ENCODE results near the gene MDK. TPM values are rescaled to one million over a fixed set of nuclear protein-coding genes. Genes with fewer than 3 reads are reported as not detected.

The MDK gene
- total RNA-seq, 2 experiments from 2014 or later, result 5.5 to 6.5 TPM

- Mint-ChIP-seq H3K4me1 (ENCODE audit: low read depth) (peaks cover 34% of the 10 kb centered on the region), H3K36me3 (ENCODE audit: low read depth) (no peaks in the 10 kb centered on the region), H3K27me3 (peaks cover 65% of the 10 kb centered on the region), H3K9me3 (no peaks in the 10 kb centered on the region), H3K4me3 (no peak overlapping the region), H3K27ac (no peak overlapping the region)
- ATAC-seq (ENCODE audit: poor library complexity) (no peak), DNase-seq (peak in 1 of 14 experiments; percentile 21)
- H3K4me3 ChIP-seq (ENCODE audit: low read length), result no peak overlapping the region
- ChIA-PET POLR2A (interaction anchor here (1.1 kb wide), 1 partner anchor 9 kb away, joined by 3 read pairs; the partner anchor contains the start of gene MDK), CTCF (no interaction called here)
- peaks cover 0 to 32% of the 10 kb centered on the region in 2 experiments for H3K9me3 ChIP-seq (ENCODE audit: control insufficient read depth in 1 of 2, insufficient read depth in 1 of 2, low read length in 2 of 2)
- H3K36me3 ChIP-seq (ENCODE audit: insufficient read depth, low read length), result no peaks in the 10 kb centered on the region
- peaks cover 47% of the 10 kb centered on the region for H3K4me1 ChIP-seq (ENCODE audit: insufficient read depth, low read length)
- H3K27ac ChIP-seq (ENCODE audit: low read depth in 1 of 2, low read length in 2 of 2), result no peak overlapping the region
- TF ChIP-seq CTCF (IDR thresholded peaks at IDR 0.05), result no peak
- H3K27me3 ChIP-seq (ENCODE audit: control insufficient read depth in 1 of 2, insufficient read depth in 2 of 2, low read length in 2 of 2), result peaks cover 54 to 64% of the 10 kb centered on the region in 2 experiments
- intact Hi-C loops (cut with DNase I, micrococcal nuclease), result loop anchor here in 1 of 2 experiments (5.0 kb wide), 2 partner anchors 147 to 503 kb away; partner anchors contain the start of gene MAPK8IP1
Observed at GRCh38 chr11:46390331-46391171, 9.1 kb downstream of the MDK start.

DNA sequence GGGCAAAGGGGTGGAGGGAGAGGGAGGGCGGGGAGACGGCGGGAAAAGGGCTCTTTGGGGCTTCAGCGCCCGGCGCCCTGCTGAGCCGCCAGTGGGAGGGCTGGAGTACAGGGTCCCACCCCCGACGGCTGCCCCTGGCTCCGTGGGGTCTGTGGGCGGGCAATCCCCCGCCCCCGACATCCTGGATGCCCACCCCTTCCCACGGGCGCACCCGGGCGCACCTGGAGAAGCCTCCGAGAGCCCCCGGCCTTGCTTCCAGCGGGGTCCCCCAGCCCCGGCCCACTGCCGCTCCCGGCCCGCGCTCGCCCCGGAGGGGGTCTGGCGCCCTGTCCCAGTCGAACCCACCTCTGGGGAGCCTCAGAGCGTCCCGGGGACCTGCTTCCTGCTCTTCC is 9.7 kb downstream of the MDK start:
- H3K36me3 Mint-ChIP-seq (ENCODE audit: low read depth), result no peaks in the 10 kb centered on the region
- peaks cover 34% of the 10 kb centered on the region for H3K4me1 Mint-ChIP-seq (ENCODE audit: low read depth)
- H3K27me3 Mint-ChIP-seq, result peaks cover 60% of the 10 kb centered on the region
- no peaks in the 10 kb centered on the region for H3K9me3 Mint-ChIP-seq
- H3K4me3 Mint-ChIP-seq, result no peak overlapping the region
- H3K27ac ChIP-seq (ENCODE audit: low read depth in 1 of 2, low read length in 2 of 2), result no peak overlapping the region
- intact Hi-C loops (cut with DNase I, micrococcal nuclease), result loop anchor here in 1 of 2 experiments (5.0 kb wide), 2 partner anchors 146 to 504 kb away; partner anchors contain the start of gene MAPK8IP1
- ChIA-PET CTCF (no interaction called here), POLR2A (interaction anchor here (1.1 kb wide), 1 partner anchor 10 kb away, joined by 3 read pairs; the partner anchor contains the start of gene MDK)
- peaks cover 51 to 64% of the 10 kb centered on the region in 2 experiments for H3K27me3 ChIP-seq (ENCODE audit: control insufficient read depth in 1 of 2, insufficient read depth in 2 of 2, low read length in 2 of 2)
- H3K4me1 ChIP-seq (ENCODE audit: insufficient read depth, low read length), result peaks cover 47% of the 10 kb centered on the region
- peaks cover 0 to 28% of the 10 kb centered on the region in 2 experiments for H3K9me3 ChIP-seq (ENCODE audit: control insufficient read depth in 1 of 2, insufficient read depth in 1 of 2, low read length in 2 of 2)
- DNase-seq (peak in 1 of 14 experiments; percentile 25), ATAC-seq (ENCODE audit: poor library complexity) (no peak)
- no peak overlapping the region for H3K27ac Mint-ChIP-seq
- no peak overlapping the region for H3K4me3 ChIP-seq (ENCODE audit: low read length)
- no peaks in the 10 kb centered on the region for H3K36me3 ChIP-seq (ENCODE audit: insufficient read depth, low read length)
- TF ChIP-seq CTCF (IDR thresholded peaks at IDR 0.05), result no peak

- Mint-ChIP-seq H3K36me3 (ENCODE audit: low read depth) (peaks cover 6% of the 10 kb centered on the region), H3K4me3 (no peak within 1 kb of the TSS), H3K4me1 (ENCODE audit: low read depth) (peaks cover 34% of the 10 kb centered on the region), H3K9me3 (no peaks in the 10 kb centered on the region), H3K27ac (no peak within 1 kb of the TSS), H3K27me3 (peaks cover 54% of the 10 kb centered on the region)
- H3K27ac ChIP-seq (ENCODE audit: low read depth in 1 of 2, low read length in 2 of 2), result no peak within 1 kb of the TSS
- H3K36me3 ChIP-seq (ENCODE audit: insufficient read depth, low read length), result no peaks in the 10 kb centered on the region
- H3K4me1 ChIP-seq (ENCODE audit: insufficient read depth, low read length), result peaks cover 47% of the 10 kb centered on the region
- intact Hi-C loops (cut with DNase I, micrococcal nuclease), result loop anchor here in 1 of 2 experiments (5.0 kb wide), 2 partner anchors 146 to 504 kb away; partner anchors contain the start of gene MAPK8IP1
- DNase-seq (peak in 2 of 14 experiments; percentile 40 to 46), ATAC-seq (ENCODE audit: poor library complexity) (no peak)
- no peak within 1 kb of the TSS for H3K4me3 ChIP-seq (ENCODE audit: low read length)
- H3K9me3 ChIP-seq (ENCODE audit: control insufficient read depth in 1 of 2, insufficient read depth in 1 of 2, low read length in 2 of 2), result peaks cover 0 to 28% of the 10 kb centered on the region in 2 experiments
- peaks cover 46 to 58% of the 10 kb centered on the region in 2 experiments for H3K27me3 ChIP-seq (ENCODE audit: control insufficient read depth in 1 of 2, insufficient read depth in 2 of 2, low read length in 2 of 2)
- TF ChIP-seq CTCF (IDR thresholded peaks at IDR 0.05), result no peak
- ChIA-PET POLR2A (interaction anchor here (0.7 to 1.4 kb wide), 3 partner anchors 9 to 226 kb away, joined by 3 read pairs; partner anchors contain the start of genes ATG13, DGKZ and HARBI1), CTCF (interaction anchor here (0.6 to 1.0 kb wide), 2 partner anchors 23 to 122 kb away, joined by 3 read pairs; no protein-coding TSS in a partner anchor)
Observed at GRCh38 chr11:46391578-46392420, 10.3 kb downstream of the MDK start, which contains the start of gene CHRM4. Gene CHRM4, minus strand, starts transcription at chr11:46391776. Its CDS starts 5,219 bp downstream, at chr11:46386557.

All from CD4-positive, alpha-beta T cell (primary cell).